Neural cell (in vitro differentiated cells): ENCODE results near the gene CIBAR2.

Experiments used
- EP300 ChIP-seq: fragments of 450-650 bp; conservative IDR thresholded peaks from 2 replicates; pipeline ENCODE4 v1.6.1; 2014; ENCODE audit warnings: antibody characterized with exemption, mild to moderate bottlenecking, moderate library complexity; ENCODE audit not compliant: poor library complexity, severe bottlenecking
- EZH2 ChIP-seq: fragments of 200-600, 300-800 bp; shearing (Covaris generic), sonication (generic); IDR thresholded peaks from 2 replicates; pipeline ENCODE4 v1.6.1; 2014; ENCODE audit warnings: antibody characterized with exemption, low read length, borderline replicate concordance, mild to moderate bottlenecking; ENCODE audit not compliant: insufficient read depth, poor library complexity, severe bottlenecking
- MXI1 ChIP-seq: fragments of 450-650 bp; conservative IDR thresholded peaks from 2 replicates; pipeline ENCODE4 v1.6.1; 2014; ENCODE audit warnings: antibody characterized with exemption, mild to moderate bottlenecking; ENCODE audit not compliant: poor library complexity, severe bottlenecking
- POLR2AphosphoS5 ChIP-seq: IDR thresholded peaks from 2 replicates; pipeline ENCODE4 v1.6.1; 2012
- RAD21 ChIP-seq: fragments of 450-650 bp; conservative IDR thresholded peaks from 2 replicates; pipeline ENCODE4 v1.6.1; 2014; ENCODE audit warnings: antibody characterized with exemption, mild to moderate bottlenecking, moderate library complexity
- TAF1 ChIP-seq: IDR thresholded peaks from 2 replicates; pipeline ENCODE4 v1.6.1; 2012; ENCODE audit warnings: low read depth
- TF ChIP-seq, protein P1 (sequence below): fragments of 450-650 bp; IDR thresholded peaks from 2 replicates; pipeline ENCODE4 v1.5.1; 2014; ENCODE audit warnings: antibody characterized with exemption, mild to moderate bottlenecking, moderate library complexity; ENCODE audit not compliant: poor library complexity, severe bottlenecking
- TF ChIP-seq, protein P2 (sequence below): IDR thresholded peaks from 2 replicates; pipeline ENCODE4 v1.6.1; 2012; ENCODE audit warnings: borderline replicate concordance

DNA sequence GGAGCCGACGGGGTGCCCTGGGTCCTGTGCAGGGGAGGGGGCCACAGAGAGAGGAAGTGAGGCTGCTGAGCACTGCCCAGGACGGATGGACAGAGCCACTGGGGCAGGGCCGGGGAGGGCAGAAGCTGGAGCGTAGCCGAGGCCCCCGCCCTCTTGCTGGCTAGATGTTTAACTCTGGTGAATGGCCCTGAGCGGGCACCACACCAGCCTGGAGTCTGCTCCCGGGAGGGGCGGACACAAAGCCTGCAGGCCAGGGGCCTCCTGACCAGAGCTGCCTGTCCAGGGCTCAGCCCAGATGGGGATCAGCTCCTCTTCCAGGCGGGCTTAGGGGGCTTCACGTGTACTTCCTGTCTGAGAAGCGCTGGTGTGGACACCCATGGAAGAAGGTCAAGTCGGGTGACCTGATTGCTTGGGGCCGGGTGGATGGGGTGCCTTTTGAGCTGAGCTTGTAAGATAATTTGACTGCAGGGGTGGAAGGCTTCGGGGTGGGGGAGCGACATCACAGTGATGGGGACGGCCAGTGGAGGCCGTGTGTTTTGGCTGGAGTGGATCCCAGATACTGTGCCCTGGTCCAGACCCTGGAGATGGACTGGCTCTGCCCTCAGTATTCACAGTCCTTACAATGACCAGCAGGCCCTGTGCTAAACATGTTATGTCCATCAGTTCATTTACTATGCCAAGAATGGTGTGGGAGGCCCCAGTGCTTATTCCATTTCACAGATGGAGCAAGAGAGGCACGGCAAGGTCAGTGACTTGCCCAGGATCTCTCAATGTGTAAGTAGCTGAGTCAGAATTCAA, 33.7 kb upstream of the CIBAR2 start:
- TF ChIP-seq, protein P1, sequence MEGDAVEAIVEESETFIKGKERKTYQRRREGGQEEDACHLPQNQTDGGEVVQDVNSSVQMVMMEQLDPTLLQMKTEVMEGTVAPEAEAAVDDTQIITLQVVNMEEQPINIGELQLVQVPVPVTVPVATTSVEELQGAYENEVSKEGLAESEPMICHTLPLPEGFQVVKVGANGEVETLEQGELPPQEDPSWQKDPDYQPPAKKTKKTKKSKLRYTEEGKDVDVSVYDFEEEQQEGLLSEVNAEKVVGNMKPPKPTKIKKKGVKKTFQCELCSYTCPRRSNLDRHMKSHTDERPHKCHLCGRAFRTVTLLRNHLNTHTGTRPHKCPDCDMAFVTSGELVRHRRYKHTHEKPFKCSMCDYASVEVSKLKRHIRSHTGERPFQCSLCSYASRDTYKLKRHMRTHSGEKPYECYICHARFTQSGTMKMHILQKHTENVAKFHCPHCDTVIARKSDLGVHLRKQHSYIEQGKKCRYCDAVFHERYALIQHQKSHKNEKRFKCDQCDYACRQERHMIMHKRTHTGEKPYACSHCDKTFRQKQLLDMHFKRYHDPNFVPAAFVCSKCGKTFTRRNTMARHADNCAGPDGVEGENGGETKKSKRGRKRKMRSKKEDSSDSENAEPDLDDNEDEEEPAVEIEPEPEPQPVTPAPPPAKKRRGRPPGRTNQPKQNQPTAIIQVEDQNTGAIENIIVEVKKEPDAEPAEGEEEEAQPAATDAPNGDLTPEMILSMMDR: no peak
- no peak for TF ChIP-seq EZH2
- no peak for TF ChIP-seq POLR2AphosphoS5
- TF ChIP-seq EP300: no peak
- no peak for TF ChIP-seq MXI1
- TF ChIP-seq TAF1: no peak
- no peak for TF ChIP-seq RAD21
- TF ChIP-seq, protein P2, sequence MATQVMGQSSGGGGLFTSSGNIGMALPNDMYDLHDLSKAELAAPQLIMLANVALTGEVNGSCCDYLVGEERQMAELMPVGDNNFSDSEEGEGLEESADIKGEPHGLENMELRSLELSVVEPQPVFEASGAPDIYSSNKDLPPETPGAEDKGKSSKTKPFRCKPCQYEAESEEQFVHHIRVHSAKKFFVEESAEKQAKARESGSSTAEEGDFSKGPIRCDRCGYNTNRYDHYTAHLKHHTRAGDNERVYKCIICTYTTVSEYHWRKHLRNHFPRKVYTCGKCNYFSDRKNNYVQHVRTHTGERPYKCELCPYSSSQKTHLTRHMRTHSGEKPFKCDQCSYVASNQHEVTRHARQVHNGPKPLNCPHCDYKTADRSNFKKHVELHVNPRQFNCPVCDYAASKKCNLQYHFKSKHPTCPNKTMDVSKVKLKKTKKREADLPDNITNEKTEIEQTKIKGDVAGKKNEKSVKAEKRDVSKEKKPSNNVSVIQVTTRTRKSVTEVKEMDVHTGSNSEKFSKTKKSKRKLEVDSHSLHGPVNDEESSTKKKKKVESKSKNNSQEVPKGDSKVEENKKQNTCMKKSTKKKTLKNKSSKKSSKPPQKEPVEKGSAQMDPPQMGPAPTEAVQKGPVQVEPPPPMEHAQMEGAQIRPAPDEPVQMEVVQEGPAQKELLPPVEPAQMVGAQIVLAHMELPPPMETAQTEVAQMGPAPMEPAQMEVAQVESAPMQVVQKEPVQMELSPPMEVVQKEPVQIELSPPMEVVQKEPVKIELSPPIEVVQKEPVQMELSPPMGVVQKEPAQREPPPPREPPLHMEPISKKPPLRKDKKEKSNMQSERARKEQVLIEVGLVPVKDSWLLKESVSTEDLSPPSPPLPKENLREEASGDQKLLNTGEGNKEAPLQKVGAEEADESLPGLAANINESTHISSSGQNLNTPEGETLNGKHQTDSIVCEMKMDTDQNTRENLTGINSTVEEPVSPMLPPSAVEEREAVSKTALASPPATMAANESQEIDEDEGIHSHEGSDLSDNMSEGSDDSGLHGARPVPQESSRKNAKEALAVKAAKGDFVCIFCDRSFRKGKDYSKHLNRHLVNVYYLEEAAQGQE: no peak
